ENCODE data around the gene CTTN.

The CTTN gene

DNA sequence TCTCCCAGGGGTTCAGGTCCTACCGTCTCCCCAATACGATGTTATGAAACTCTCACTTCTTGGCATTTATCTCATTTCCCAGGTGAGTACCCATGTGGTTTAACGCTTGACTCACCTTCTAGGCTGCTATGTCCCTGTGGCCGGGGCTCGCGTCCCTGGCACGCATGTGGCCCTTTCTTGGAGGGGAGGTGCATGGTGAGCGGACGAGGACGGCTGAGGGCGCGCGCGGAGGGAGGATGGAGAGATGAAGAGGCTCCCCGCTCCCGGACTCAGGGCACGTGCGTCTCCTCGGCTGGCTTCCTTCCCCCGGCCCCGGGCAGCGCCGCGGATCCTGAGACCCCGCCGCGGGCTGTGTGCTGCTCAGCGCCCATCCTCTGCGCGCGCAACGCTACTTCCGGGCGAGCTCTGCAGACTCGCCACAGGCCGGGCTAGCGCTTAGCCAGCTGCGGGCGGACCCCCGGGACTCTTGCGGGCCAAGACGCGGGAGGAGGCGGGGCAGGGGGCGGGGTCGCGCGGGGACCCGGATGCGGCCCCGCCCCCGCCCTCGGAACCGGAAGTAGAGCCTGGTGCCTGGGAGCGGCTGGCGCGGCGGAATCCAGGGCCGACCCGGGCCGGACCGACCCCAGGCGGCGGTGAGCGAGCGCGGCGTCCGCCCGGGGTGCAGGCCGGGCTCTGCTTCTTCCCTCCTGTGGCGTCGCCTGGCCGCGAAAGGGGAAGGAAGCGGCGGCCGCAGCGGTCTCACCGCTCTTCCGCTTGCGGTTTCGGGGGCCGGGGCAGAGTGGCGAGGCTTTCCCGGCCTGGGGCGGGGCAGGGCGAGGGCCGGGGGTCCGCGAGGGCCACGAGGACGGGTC is at the start of gene CTTN:
Gene CTTN, plus strand, starts transcription at position 547 of the 851 bp plus-strand sequence. CDS start 8,769 bp downstream, outside the sequence.
- TF ChIP-seq, protein P1, sequence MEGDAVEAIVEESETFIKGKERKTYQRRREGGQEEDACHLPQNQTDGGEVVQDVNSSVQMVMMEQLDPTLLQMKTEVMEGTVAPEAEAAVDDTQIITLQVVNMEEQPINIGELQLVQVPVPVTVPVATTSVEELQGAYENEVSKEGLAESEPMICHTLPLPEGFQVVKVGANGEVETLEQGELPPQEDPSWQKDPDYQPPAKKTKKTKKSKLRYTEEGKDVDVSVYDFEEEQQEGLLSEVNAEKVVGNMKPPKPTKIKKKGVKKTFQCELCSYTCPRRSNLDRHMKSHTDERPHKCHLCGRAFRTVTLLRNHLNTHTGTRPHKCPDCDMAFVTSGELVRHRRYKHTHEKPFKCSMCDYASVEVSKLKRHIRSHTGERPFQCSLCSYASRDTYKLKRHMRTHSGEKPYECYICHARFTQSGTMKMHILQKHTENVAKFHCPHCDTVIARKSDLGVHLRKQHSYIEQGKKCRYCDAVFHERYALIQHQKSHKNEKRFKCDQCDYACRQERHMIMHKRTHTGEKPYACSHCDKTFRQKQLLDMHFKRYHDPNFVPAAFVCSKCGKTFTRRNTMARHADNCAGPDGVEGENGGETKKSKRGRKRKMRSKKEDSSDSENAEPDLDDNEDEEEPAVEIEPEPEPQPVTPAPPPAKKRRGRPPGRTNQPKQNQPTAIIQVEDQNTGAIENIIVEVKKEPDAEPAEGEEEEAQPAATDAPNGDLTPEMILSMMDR (IDR thresholded peaks at IDR 0.05; ENCODE audit: insufficient read depth, low read depth, low read length, missing control alignments) = no peak
- H3K4me3 ChIP-seq (ENCODE audit: low read depth, low read length) = peak within 1 kb of the TSS; percentile 90
- peak; percentile 78 for DNase-seq (ENCODE audit: low read depth)

- TF ChIP-seq, protein P1 (IDR thresholded peaks at IDR 0.05; ENCODE audit: insufficient read depth, low read depth, low read length, missing control alignments) = no peak
- no peak for DNase-seq (ENCODE audit: low read depth)
- H3K4me3 ChIP-seq (ENCODE audit: low read depth, low read length) = no peak overlapping the region
Observed at GRCh38 chr11:70348608-70349007, 49.7 kb upstream of the CTTN start.

GRCh38 chr11:70351646-70352045 is 46.7 kb upstream of the CTTN start:
- H3K4me3 ChIP-seq (ENCODE audit: low read depth, low read length) = no peak overlapping the region
- no peak for DNase-seq (ENCODE audit: low read depth)
- TF ChIP-seq, protein P1 (IDR thresholded peaks at IDR 0.05; ENCODE audit: insufficient read depth, low read depth, low read length, missing control alignments) = no peak

GRCh38 chr11:70352100-70352499 is 46.2 kb upstream of the CTTN start:
- TF ChIP-seq, protein P1 (IDR thresholded peaks at IDR 0.05; ENCODE audit: insufficient read depth, low read depth, low read length, missing control alignments) = no peak
- H3K4me3 ChIP-seq (ENCODE audit: low read depth, low read length) = no peak overlapping the region
- DNase-seq (ENCODE audit: low read depth) = no peak

DNA sequence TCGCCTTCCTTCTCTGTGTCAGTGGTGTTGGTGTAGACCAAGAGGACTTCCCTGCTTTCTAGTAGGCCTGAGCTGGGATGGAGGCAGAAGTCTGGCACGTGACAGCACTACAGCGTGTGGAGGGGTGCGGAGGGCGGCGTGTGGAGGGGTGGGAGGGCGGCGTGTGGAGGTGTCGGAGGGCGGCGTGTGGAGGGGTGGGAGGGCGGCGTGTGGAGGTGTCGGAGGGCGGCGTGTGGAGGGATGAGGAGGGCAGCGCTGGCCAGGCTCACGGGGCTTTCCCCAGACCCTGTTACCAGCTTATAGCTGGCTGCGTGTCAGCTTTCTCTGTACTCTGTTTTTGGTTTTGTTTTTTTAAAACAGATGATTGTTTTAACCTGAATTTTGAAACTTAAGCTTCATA is 45.7 kb upstream of the CTTN start:
- TF ChIP-seq, protein P1 (IDR thresholded peaks at IDR 0.05; ENCODE audit: insufficient read depth, low read depth, low read length, missing control alignments) = no peak
- H3K4me3 ChIP-seq (ENCODE audit: low read depth, low read length) = no peak overlapping the region
- DNase-seq (ENCODE audit: low read depth) = no peak

DNA sequence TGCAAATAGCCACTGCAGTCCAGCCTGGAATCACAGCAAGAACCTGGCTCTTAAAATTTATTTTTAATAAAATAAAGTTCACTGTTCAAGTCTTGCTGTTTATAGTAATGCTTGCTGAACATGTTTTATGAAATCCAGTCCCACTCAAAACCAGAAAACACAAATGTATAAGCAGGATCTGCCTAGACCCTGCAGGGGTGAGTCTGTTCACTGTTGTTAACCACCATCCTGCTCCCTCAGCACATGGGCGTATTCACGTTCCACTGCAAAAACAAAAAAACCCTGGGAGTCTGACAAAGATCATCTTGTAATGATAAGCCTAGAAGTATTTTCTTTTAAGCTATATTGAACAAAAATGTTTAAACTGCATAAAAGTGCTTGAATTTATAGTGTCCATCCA is 45.0 kb upstream of the CTTN start:
- TF ChIP-seq, protein P1 (IDR thresholded peaks at IDR 0.05; ENCODE audit: insufficient read depth, low read depth, low read length, missing control alignments) = no peak
- H3K4me3 ChIP-seq (ENCODE audit: low read depth, low read length) = no peak overlapping the region
- no peak for DNase-seq (ENCODE audit: low read depth)

Measured in GM12865 (cell line).